ENCODE data around the gene NAA60. TPM values are rescaled to one million over a fixed set of nuclear protein-coding genes. Genes with fewer than 3 reads are reported as not detected.
"Not testable (repeated sequence)": the region's sequence is repeated elsewhere in the genome, so short reads cannot be mapped to it uniquely, and the experiment has no call there.

Gene NAA60
- total RNA-seq, 2 donors from 2014 or later = 34.8 to 44.5 TPM

- DNase-seq (no peak), ATAC-seq (no peak)
- Mint-ChIP-seq H3K27ac (no peak overlapping the region), H3K4me1 (peaks cover 34% of the 10 kb centered on the region), H3K27me3 (no peaks in the 10 kb centered on the region), H3K4me3 (no peak overlapping the region), H3K36me3 (ENCODE audit: low read depth) (no peaks in the 10 kb centered on the region)
- no peaks in the 10 kb centered on the region for H3K9me3 ChIP-seq (ENCODE audit: control insufficient read depth, low read length, poor library complexity, severe bottlenecking)
Observed at GRCh38 chr16:3468501-3468900, 25.0 kb downstream of the NAA60 start.

- Mint-ChIP-seq H3K27me3 (no peaks in the 10 kb centered on the region), H3K27ac (no peak overlapping the region), H3K4me3 (no peak overlapping the region), H3K36me3 (ENCODE audit: low read depth) (no peaks in the 10 kb centered on the region), H3K4me1 (peaks cover 31% of the 10 kb centered on the region)
- ATAC-seq = no peak
- DNase-seq = no peak
- no peaks in the 10 kb centered on the region for H3K9me3 ChIP-seq (ENCODE audit: control insufficient read depth, low read length, poor library complexity, severe bottlenecking)
Observed at GRCh38 chr16:3469736-3470135, 26.3 kb downstream of the NAA60 start.

DNA sequence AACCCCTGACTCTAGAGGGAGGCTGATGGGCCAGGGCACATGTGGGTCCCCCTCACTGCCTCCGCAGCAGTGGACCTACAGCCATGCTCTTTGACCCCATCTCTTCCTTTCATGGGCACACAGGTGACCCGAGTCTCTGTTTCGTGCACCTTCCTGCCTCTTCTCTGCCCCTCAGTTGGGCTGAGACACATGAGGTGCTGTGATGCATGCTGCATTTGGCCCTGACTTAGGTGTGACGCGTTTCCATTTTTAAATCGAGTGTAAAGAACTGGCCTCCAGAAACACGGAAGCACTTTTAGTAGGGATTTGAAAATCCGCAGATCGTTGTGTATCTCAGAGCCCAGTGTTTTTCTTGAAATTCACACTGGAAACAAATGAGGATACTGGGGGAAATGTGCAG is 27.2 kb downstream of the NAA60 start:
- H3K9me3 ChIP-seq (ENCODE audit: control insufficient read depth, low read length, poor library complexity, severe bottlenecking) = no peaks in the 10 kb centered on the region
- H3K27me3 Mint-ChIP-seq = no peaks in the 10 kb centered on the region
- no peak overlapping the region for H3K4me3 Mint-ChIP-seq
- no peak for ATAC-seq
- no peak for DNase-seq
- H3K4me1 Mint-ChIP-seq = peaks cover 36% of the 10 kb centered on the region
- no peaks in the 10 kb centered on the region for H3K36me3 Mint-ChIP-seq (ENCODE audit: low read depth)
- H3K27ac Mint-ChIP-seq = no peak overlapping the region

GRCh38 chr16:3471518-3472176 is 28.2 kb downstream of the NAA60 start:
- H3K4me1 Mint-ChIP-seq = peaks cover 33% of the 10 kb centered on the region
- no peaks in the 10 kb centered on the region for H3K36me3 Mint-ChIP-seq (ENCODE audit: low read depth)
- no peak for DNase-seq
- no peaks in the 10 kb centered on the region for H3K9me3 ChIP-seq (ENCODE audit: control insufficient read depth, low read length, poor library complexity, severe bottlenecking)
- ATAC-seq = no peak
- H3K27ac Mint-ChIP-seq = no peak overlapping the region
- no peak overlapping the region for H3K4me3 Mint-ChIP-seq
- no peaks in the 10 kb centered on the region for H3K27me3 Mint-ChIP-seq

DNA sequence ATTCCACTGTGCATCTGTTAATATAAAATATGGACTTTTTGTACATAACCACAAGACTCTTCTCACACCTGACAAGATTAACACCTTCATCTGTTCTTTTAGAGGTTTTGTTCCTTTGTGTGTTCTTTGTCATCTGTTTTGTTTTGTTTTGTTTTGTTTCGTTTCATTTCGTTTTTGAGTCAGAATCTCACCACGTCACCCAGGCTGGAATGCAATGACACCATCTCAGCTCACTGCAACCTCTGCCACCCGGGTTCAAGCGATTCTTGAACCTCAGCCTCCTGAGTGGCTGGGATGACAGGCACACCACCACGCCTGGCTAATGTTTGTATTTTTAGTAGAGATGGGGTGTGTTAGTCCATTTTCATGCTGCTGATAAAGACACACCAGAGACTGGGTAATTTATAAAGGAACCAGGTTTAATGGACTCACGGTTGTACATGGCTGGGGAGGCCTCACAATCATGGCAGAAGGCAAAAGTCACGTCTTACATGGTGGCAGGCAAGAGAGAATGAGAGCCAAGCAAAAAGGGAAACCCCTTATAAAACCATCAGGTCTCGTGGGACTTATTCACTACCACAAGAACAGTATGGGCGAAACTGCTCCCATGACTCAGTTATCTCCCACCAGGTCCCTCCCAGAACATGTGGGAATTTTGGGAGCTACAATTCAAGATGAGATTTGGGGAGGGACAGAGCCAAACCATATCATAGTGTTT is 29.6 kb downstream of the NAA60 start:
- Mint-ChIP-seq H3K4me1 (peaks cover 19% of the 10 kb centered on the region), H3K36me3 (ENCODE audit: low read depth) (no peaks in the 10 kb centered on the region), H3K27me3 (no peaks in the 10 kb centered on the region), H3K27ac (peak overlapping the region; percentile 29), H3K4me3 (no peak overlapping the region)
- no peaks in the 10 kb centered on the region for H3K9me3 ChIP-seq (ENCODE audit: control insufficient read depth, low read length, poor library complexity, severe bottlenecking)
- DNase-seq (no peak), ATAC-seq (no peak)

GRCh38 chr16:3473596-3473943 is 30.1 kb downstream of the NAA60 start:
- not testable (repeated sequence) for H3K4me3 Mint-ChIP-seq
- H3K4me1 Mint-ChIP-seq = peaks cover 14% of the 10 kb centered on the region

DNA sequence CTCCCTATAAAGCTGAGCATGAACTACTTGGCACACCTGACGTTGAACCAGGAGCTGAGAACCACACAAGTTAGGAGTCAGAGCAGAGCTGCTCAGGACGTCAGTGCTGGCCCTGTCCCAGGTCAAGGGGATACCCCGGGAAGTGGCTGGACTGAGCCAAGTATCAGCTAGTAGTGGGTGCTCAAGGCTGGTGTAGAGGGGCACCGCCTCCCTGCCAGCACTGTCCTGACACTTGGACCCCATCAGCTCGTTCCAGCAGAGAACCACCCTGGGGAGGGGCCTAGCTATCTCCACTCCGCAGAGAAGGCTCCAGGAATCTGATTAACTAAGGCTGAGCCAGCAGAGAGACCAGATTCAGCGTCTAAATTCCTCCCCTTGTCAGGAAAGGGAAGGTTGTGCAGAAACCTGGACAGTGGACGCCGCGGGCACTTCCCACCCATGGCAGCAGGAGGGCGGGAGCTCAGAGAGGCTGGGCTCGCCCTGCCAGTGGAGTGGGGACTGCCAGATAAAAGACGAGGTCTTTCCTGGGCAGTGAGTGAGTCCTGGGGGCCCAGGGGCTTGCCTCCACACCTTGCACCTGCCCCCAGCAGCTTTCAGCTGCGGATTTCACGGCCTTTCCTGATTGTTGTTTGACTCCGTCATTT is 30.8 kb downstream of the NAA60 start:
- ATAC-seq = no peak

More at GRCh38 chr16:3473596-3473943, 30.1 kb downstream of the NAA60 start:
- not testable (repeated sequence) for DNase-seq; H3K27me3 Mint-ChIP-seq; H3K9me3 ChIP-seq (ENCODE audit: control insufficient read depth, low read length, poor library complexity, severe bottlenecking); H3K36me3 Mint-ChIP-seq (ENCODE audit: low read depth); H3K27ac Mint-ChIP-seq; ATAC-seq

GRCh38 chr16:3474870-3475269 is 31.4 kb downstream of the NAA60 start:
- not testable (repeated sequence) for DNase-seq; H3K27me3 Mint-ChIP-seq; ATAC-seq; H3K9me3 ChIP-seq (ENCODE audit: control insufficient read depth, low read length, poor library complexity, severe bottlenecking); H3K4me3 Mint-ChIP-seq; H3K36me3 Mint-ChIP-seq (ENCODE audit: low read depth)
- Mint-ChIP-seq H3K4me1 (peaks cover 14% of the 10 kb centered on the region), H3K27ac (peak overlapping the region; percentile 74)

More for the DNA sequence above, 30.8 kb downstream of the NAA60 start:
- no peaks in the 10 kb centered on the region for H3K9me3 ChIP-seq (ENCODE audit: control insufficient read depth, low read length, poor library complexity, severe bottlenecking)
- no peak for DNase-seq
- Mint-ChIP-seq H3K27me3 (no peaks in the 10 kb centered on the region), H3K4me3 (no peak overlapping the region), H3K4me1 (peaks cover 14% of the 10 kb centered on the region), H3K27ac (no peak overlapping the region), H3K36me3 (ENCODE audit: low read depth) (peaks cover under 1% of the 10 kb centered on the region)

DNA sequence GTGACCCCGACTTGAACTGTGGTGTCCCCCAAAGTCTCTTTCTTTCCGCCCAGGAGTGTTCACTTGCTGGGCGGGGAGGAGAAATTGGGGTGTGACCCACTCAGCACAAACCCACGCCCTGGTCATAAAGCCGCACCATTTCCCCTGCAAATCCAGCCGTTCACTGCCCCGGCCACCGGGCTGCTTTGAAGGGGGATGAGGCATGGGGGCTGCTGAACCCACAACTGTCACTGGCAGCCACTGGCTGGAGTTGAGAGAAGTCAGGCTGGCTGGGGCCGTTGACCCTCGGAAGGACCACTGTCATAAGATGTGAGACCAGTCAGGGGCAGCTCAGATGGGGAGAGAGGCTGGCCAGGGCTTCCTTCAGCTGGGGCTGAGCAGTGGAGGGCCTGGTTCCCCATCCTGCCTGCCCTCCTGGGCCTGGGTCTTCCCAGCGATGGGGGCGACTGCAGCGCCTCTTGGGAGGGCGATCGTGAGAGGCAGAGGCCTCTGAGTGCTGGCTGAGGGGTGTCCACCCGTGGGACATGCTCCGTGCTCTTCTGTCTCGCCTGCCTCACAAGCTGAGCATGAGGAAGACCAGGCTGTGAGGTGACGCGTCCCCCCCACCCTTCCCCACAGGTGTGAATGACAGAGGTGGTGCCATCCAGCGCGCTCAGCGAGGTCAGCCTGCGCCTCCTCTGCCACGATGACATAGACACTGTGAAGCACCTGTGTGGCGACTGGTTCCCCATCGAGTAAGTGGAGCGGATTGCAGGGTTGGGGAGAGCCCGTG is 32.3 kb downstream of the NAA60 start:
- Mint-ChIP-seq H3K27ac (peak overlapping the region; percentile 74), H3K4me3 (no peak overlapping the region), H3K27me3 (no peaks in the 10 kb centered on the region), H3K4me1 (peaks cover 14% of the 10 kb centered on the region), H3K36me3 (ENCODE audit: low read depth) (peaks cover 5% of the 10 kb centered on the region)
- H3K9me3 ChIP-seq (ENCODE audit: control insufficient read depth, low read length, poor library complexity, severe bottlenecking) = no peaks in the 10 kb centered on the region
- DNase-seq (no peak), ATAC-seq (no peak)

- H3K4me1 Mint-ChIP-seq = peaks cover 14% of the 10 kb centered on the region
- DNase-seq (no peak), ATAC-seq (no peak)
- peak overlapping the region; percentile 37 for H3K27ac Mint-ChIP-seq
- H3K9me3 ChIP-seq (ENCODE audit: control insufficient read depth, low read length, poor library complexity, severe bottlenecking) = no peaks in the 10 kb centered on the region
- no peaks in the 10 kb centered on the region for H3K27me3 Mint-ChIP-seq
- H3K36me3 Mint-ChIP-seq (ENCODE audit: low read depth) = peaks cover 5% of the 10 kb centered on the region
- H3K4me3 Mint-ChIP-seq = no peak overlapping the region
Observed at GRCh38 chr16:3476409-3476808, 32.9 kb downstream of the NAA60 start.

GRCh38 chr16:3478242-3478925 is 34.9 kb downstream of the NAA60 start:
- no peak overlapping the region for H3K27ac Mint-ChIP-seq
- no peaks in the 10 kb centered on the region for H3K9me3 ChIP-seq (ENCODE audit: control insufficient read depth, low read length, poor library complexity, severe bottlenecking)
- no peak for DNase-seq

GRCh38 chr16:3479654-3480216 is 36.3 kb downstream of the NAA60 start:
- peaks cover 10% of the 10 kb centered on the region for H3K36me3 Mint-ChIP-seq (ENCODE audit: low read depth)
- H3K27ac Mint-ChIP-seq = peak overlapping the region; percentile 24
- H3K4me1 Mint-ChIP-seq = peaks cover 7% of the 10 kb centered on the region
- H3K9me3 ChIP-seq (ENCODE audit: control insufficient read depth, low read length, poor library complexity, severe bottlenecking) = no peaks in the 10 kb centered on the region
- no peak for DNase-seq
- peak; percentile 75 for ATAC-seq
- no peak overlapping the region for H3K4me3 Mint-ChIP-seq
- H3K27me3 Mint-ChIP-seq = no peaks in the 10 kb centered on the region

More at GRCh38 chr16:3478242-3478925, 34.9 kb downstream of the NAA60 start:
- no peaks in the 10 kb centered on the region for H3K27me3 Mint-ChIP-seq
- peaks cover 9% of the 10 kb centered on the region for H3K4me1 Mint-ChIP-seq
- H3K36me3 Mint-ChIP-seq (ENCODE audit: low read depth) = peaks cover 9% of the 10 kb centered on the region
- no peak overlapping the region for H3K4me3 Mint-ChIP-seq
- ATAC-seq = no peak

Data from T-helper 17 cell (primary cell).